HCT116 (cell line): ENCODE results near the gene SLC2A13. TPM values are rescaled to one million over a fixed set of nuclear protein-coding genes. Genes with fewer than 3 reads are reported as not detected.

Experiments
- ATAC-seq: fragments of 200-7000 bp; cut with Tn5 transposase; 2 replicates; pipeline ENCODE4 v1.9.1; 2020; ENCODE audit warnings: mild to moderate bottlenecking, moderate library complexity
- BruUV-seq: library from RNA; stranded (reverse); fragments of 400-500 nt; replicated peaks from 2 replicates; lab custom pipeline; 2021; lab: Mats Ljungman, UMichigan
- CTCF ChIA-PET: fragments of 300-600 bp; sonication (Branson Sonifier 250); formaldehyde crosslinking; loops from one replicate; lab custom pipeline; 2021; ENCODE audit warnings: antibody characterized with exemption; lab: Charles Lee
- POLR2A ChIA-PET: fragments of 300-600, 350-600 bp; sonication (Branson Sonifier 250); formaldehyde crosslinking; loops from one replicate; lab custom pipeline; 2021; ENCODE audit warnings: antibody characterized with exemption; lab: Charles Lee
- RAD21 ChIA-PET, 2 experiments: fragments of 300-600 bp; sonication (Branson Sonifier 250); formaldehyde crosslinking; loops; one replicate each; lab custom pipeline; 2023; ENCODE audit warnings: low total read pairs in 2 of 2; ENCODE audit not compliant: uncharacterized antibody in 2 of 2, unreplicated experiment in 2 of 2, low non-redundant PET in 1 of 2; lab: Charles Lee
- DNase-seq: peaks from one replicate; pipeline ENCODE4 v3.0.0-alpha.2; 2010; ENCODE audit warnings: low read depth, low spot score
- H2AFZ ChIP-seq: fragments of 200-600 bp; shearing (Covaris generic), sonication (generic); 2 replicates; pipeline ENCODE4 v1.6.1; 2017; ENCODE audit warnings: low read depth, mixed run types, mixed read lengths, antibody characterized with exemption, low read length; ENCODE audit not compliant: poor library complexity, severe bottlenecking
- H3K27ac ChIP-seq: 2 replicates; pipeline ENCODE4 v1.5.1; 2012; ENCODE audit warnings: low read depth, low read length
- H3K27me3 ChIP-seq: fragments of 200-600 bp; sonication (generic); 2 replicates; pipeline ENCODE4 v1.6.1; 2016; ENCODE audit warnings: mixed run types, low read length, mixed read lengths; ENCODE audit not compliant: insufficient read depth
- H3K36me3 ChIP-seq, 2 experiments: fragments of 200-500 bp in 1 of 2; fragments of 200-600 bp in 1 of 2; sonication (Bioruptor generic) in 1 of 2; sonication (generic) in 1 of 2; 2 replicates each; pipeline versions ENCODE4 v1.5.1 to v1.6.1; 2014 to 2016; ENCODE audit warnings: low read length in 2 of 2, inconsistent platforms in 1 of 2, mixed read lengths in 1 of 2, mixed run types in 1 of 2; ENCODE audit not compliant: insufficient read depth in 2 of 2, control insufficient read depth in 1 of 2
- H3K4me1 ChIP-seq, 2 experiments: fragments of 200-600 bp in 1 of 2; sonication (generic) in 1 of 2; 2 replicates each; pipeline versions ENCODE4 v1.5.1 to v1.6.1; 2012 to 2017; ENCODE audit warnings: low read length in 2 of 2, inconsistent platforms in 1 of 2, mild to moderate bottlenecking in 1 of 2, mixed read lengths in 1 of 2, mixed run types in 1 of 2, moderate library complexity in 1 of 2; ENCODE audit not compliant: insufficient read depth in 2 of 2, control insufficient read depth in 1 of 2
- H3K4me2 ChIP-seq: fragments of 200-600 bp; sonication (generic); 2 replicates; pipeline ENCODE4 v1.6.1; 2017; ENCODE audit warnings: mixed run types, low read length, mixed read lengths
- H3K4me3 ChIP-seq, 2 experiments: fragments of 200-600 bp in 1 of 2; sonication (generic) in 1 of 2; replicated peaks in 1 of 2; 2 replicates each; pipeline ENCODE4 v1.5.1; 2011 to 2016; ENCODE audit warnings: low read length in 2 of 2, control low read depth in 1 of 2, low read depth in 1 of 2, mild to moderate bottlenecking in 1 of 2, mixed read lengths in 1 of 2, mixed run types in 1 of 2
- H3K79me2 ChIP-seq: fragments of 200-600 bp; sonication (generic); 2 replicates; pipeline ENCODE4 v1.6.1; 2017; ENCODE audit warnings: mild to moderate bottlenecking, mixed run types, low read length, moderate library complexity, mixed read lengths; ENCODE audit not compliant: insufficient read depth
- H3K9ac ChIP-seq: fragments of 200-600 bp; sonication (generic); 2 replicates; pipeline ENCODE4 v1.6.1; 2016; ENCODE audit warnings: low read length, mixed read lengths
- H3K9me2 ChIP-seq: fragments of 200-600 bp; sonication (generic), shearing (Covaris generic); 2 replicates; pipeline ENCODE4 v1.6.1; 2017; ENCODE audit warnings: mixed run types, mild to moderate bottlenecking, moderate library complexity; ENCODE audit not compliant: insufficient read depth
- H3K9me3 ChIP-seq, 2 experiments: fragments of 200-500 bp in 1 of 2; fragments of 200-600 bp in 1 of 2; sonication (Bioruptor generic) in 1 of 2; sonication (generic) in 1 of 2; 2 replicates each; pipeline ENCODE4 v1.6.1; 2014 to 2017; ENCODE audit warnings: low read length in 2 of 2, mixed read lengths in 2 of 2, inconsistent platforms in 1 of 2, low read depth in 1 of 2, mild to moderate bottlenecking in 1 of 2, mixed run types in 1 of 2, moderate library complexity in 1 of 2; ENCODE audit not compliant: control insufficient read depth in 1 of 2, insufficient read depth in 1 of 2
- H4K20me1 ChIP-seq: fragments of 200-600 bp; sonication (generic), shearing (Covaris generic); 2 replicates; pipeline ENCODE4 v1.6.1; 2017; ENCODE audit warnings: mixed run types, mild to moderate bottlenecking, moderate library complexity; ENCODE audit not compliant: insufficient read depth
- ATF3 ChIP-seq: IDR thresholded peaks from 2 replicates; pipeline ENCODE4 v1.6.1; 2012
- CBX3 ChIP-seq: IDR thresholded peaks from 2 replicates; pipeline ENCODE4 v1.6.1; 2012; ENCODE audit warnings: low read depth
- CEBPB ChIP-seq: IDR thresholded peaks from 2 replicates; pipeline ENCODE4 v1.6.1; 2012; ENCODE audit warnings: low read depth
- CTCF ChIP-seq, 3 experiments: fragments of 200-600 bp in 1 of 3; sonication (generic) in 1 of 3; IDR thresholded peaks in 2 of 3; conservative IDR thresholded peaks in 1 of 3; 2 replicates each; pipeline ENCODE4 v1.5.1; 2012 to 2017; ENCODE audit warnings: low read depth in 2 of 3, low read length in 2 of 3, antibody characterized with exemption in 1 of 3, borderline replicate concordance in 1 of 3, control low read depth in 1 of 3, mild to moderate bottlenecking in 1 of 3, mixed read lengths in 1 of 3, mixed run types in 1 of 3, moderate library complexity in 1 of 3; ENCODE audit not compliant: insufficient read depth in 1 of 3
- ELF1 ChIP-seq: IDR thresholded peaks from 2 replicates; pipeline ENCODE4 v1.6.1; 2012; ENCODE audit warnings: low read depth, borderline replicate concordance
- EZH2phosphoT487 ChIP-seq: fragments of 200-600 bp; IDR thresholded peaks from 2 replicates; pipeline ENCODE4 v1.6.1; 2018; ENCODE audit warnings: antibody characterized with exemption, borderline replicate concordance
- FOSL1 ChIP-seq: IDR thresholded peaks from 2 replicates; pipeline ENCODE4 v1.6.1; 2012; ENCODE audit warnings: low read depth
- POLR2AphosphoS5 ChIP-seq: IDR thresholded peaks from 2 replicates; pipeline ENCODE4 v1.6.1; 2011; ENCODE audit warnings: mild to moderate bottlenecking, low read depth, low read length, moderate library complexity
- SIN3A ChIP-seq: IDR thresholded peaks from 2 replicates; pipeline ENCODE4 v1.6.1; 2012; ENCODE audit warnings: low read depth
- TCF7L2 ChIP-seq: IDR thresholded peaks from 2 replicates; pipeline ENCODE4 v1.7.0; 2011; ENCODE audit warnings: borderline replicate concordance, inconsistent platforms; ENCODE audit not compliant: insufficient read depth, insufficient read length; ENCODE audit errors: extremely low read depth
- YY1 ChIP-seq: IDR thresholded peaks from 2 replicates; pipeline ENCODE4 v1.6.1; 2011; ENCODE audit warnings: low read length, low read depth, moderate library complexity, mild to moderate bottlenecking; ENCODE audit not compliant: insufficient replicate concordance; ENCODE audit errors: extremely low read depth
- ZBTB33 ChIP-seq: IDR thresholded peaks from 2 replicates; pipeline ENCODE4 v1.6.1; 2011; ENCODE audit warnings: mild to moderate bottlenecking, low read length, moderate library complexity; ENCODE audit not compliant: insufficient replicate concordance; ENCODE audit errors: extremely low read depth
- intact Hi-C: fragments of 100-400 bp; cut with micrococcal nuclease; formaldehyde crosslinking; loops from 2 replicates; pipeline ENCODE4 v1.10.0; 2022
- total RNA-seq: library from RNA; stranded (reverse); gene quantifications from one replicate; pipeline ENCODE4 v1.2.1, GENCODE V29; 2021; ENCODE audit not compliant: unreplicated experiment
- TF ChIP-seq, protein P1 (sequence below): IDR thresholded peaks from 2 replicates; pipeline ENCODE4 v1.6.1; 2012

Gene SLC2A13
- total RNA-seq, 1 experiment from 2014 or later = 6.8 TPM

DNA sequence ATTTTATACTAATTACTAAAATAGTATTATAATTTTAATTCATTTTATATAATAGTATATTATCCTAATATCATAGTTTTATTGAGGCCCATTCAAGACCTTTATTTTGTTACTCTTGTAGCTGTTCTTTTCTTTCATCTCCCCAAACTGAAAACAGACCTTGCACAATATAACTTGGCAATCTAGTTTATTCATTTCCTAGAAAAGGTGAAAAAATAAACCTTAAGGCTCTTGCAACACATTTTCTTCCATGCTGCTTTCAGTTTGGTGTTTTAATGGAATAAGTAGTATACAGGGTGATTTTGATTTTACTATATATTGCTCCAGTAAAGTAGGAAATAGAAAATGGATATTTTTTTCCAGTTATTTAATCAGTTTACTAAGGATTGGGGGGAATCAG, 174.0 kb downstream of the SLC2A13 start:
- intact Hi-C loops = no loop called here
- H3K27me3 ChIP-seq = no peaks in the 10 kb centered on the region

More for the DNA sequence above, 174.0 kb downstream of the SLC2A13 start:
- H3K9ac ChIP-seq = no peak overlapping the region
- H3K4me2 ChIP-seq = no peak overlapping the region
- no peaks in the 10 kb centered on the region for H3K79me2 ChIP-seq
- ATAC-seq = no peak
- POLR2A ChIA-PET = no interaction called here
- BruUV-seq = no TSS peak
- no peak overlapping the region for H2AFZ ChIP-seq
- no peak overlapping the region for H3K4me3 ChIP-seq
- no peaks in the 10 kb centered on the region for H3K4me1 ChIP-seq
- H3K36me3 ChIP-seq = no peaks in the 10 kb centered on the region
- H3K27ac ChIP-seq = no peak overlapping the region
- DNase-seq = no peak
- CTCF ChIA-PET = no interaction called here
- TF ChIP-seq ZBTB33 (no peak), TCF7L2 (no peak), CEBPB (no peak), FOSL1 (no peak), CBX3 (no peak), SIN3A (no peak), EZH2phosphoT487 (no peak), POLR2AphosphoS5 (no peak), YY1 (no peak), ATF3 (no peak), CTCF (IDR thresholded peaks at IDR 0.05 in 2 of 3, conservative IDR thresholded peaks at IDR 0.05 in 1 of 3; ENCODE audit: borderline replicate concordance in 1 of 3, insufficient read depth in 1 of 3, low read depth in 2 of 3, low read length in 2 of 3) (no peak), ELF1 (no peak)
- TF ChIP-seq, protein P1, sequence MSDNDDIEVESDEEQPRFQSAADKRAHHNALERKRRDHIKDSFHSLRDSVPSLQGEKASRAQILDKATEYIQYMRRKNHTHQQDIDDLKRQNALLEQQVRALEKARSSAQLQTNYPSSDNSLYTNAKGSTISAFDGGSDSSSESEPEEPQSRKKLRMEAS = no peak
- no peaks in the 10 kb centered on the region for H3K9me2 ChIP-seq
- RAD21 ChIA-PET = no interaction called here
- no peaks in the 10 kb centered on the region for H4K20me1 ChIP-seq
- H3K9me3 ChIP-seq = no peaks in the 10 kb centered on the region
